Stimulated activated CD8-positive, alpha-beta memory T cell treated with anti-CD3 and anti-CD28 coated beads, Interleukin-2, amount 100 ng/mL, for 48 hours (primary cell): ENCODE data around the gene OTOL1.
"Not testable (repeated sequence)": the region's sequence is repeated elsewhere in the genome, so short reads cannot be mapped to it uniquely, and the experiment has no call there.

Experiments used
- DNase-seq, 2 donors: peaks; one replicate each; pipeline ENCODE4 v3.0.0-alpha.2; 2020; ENCODE audit warnings: low read depth in 2 of 2

Gene OTOL1

GRCh38 chr3:161496508-161496907, at the start of gene OTOL1:
Gene OTOL1, plus strand, starts transcription at chr3:161496808. Its CDS starts 0 bp downstream, at chr3:161496808.
- no peak for DNase-seq

GRCh38 chr3:161449785-161450184, 46.8 kb upstream of the OTOL1 start:
- no peak for DNase-seq

DNA sequence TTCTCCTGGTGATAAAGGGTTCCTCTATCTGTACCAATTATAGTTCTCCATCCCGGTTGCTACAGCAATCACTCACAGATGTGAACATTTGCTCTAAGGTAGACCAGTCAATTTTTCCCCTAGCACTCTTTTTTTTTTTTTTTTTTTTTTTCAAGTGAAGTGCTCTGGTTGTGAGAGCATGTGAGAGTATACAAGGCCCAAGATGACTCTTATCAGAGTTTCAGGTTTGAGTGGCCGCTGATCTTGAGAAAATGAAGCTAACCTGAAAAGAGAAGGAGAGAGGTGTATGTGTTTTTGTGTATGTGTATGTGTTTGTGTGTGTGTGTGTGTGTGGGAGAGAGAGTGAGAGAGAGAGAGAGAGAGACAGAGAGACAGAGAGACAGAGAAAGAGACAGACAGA, 44.4 kb upstream of the OTOL1 start:
- DNase-seq, result no peak

DNA sequence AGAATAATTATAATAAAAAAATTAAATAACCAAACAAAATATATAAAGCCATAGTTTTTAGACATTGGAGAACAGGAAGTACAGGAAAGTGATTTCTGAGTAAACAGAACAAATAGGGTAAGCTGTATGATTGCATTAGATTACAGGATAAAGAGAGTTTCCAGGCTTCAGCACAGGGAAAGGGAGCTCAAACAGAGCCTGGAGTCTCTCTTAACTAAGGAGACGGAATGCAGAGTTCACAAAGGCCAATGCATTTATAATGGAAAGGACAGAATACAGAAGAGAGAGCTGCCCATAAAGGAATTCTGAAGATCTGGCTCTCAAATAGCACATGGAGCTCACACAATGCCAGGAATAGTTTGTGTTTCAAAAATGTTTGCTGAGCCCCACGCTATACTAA, 42.0 kb upstream of the OTOL1 start:
- no peak for DNase-seq

GRCh38 chr3:161455962-161456361, 40.6 kb upstream of the OTOL1 start:
- no peak for DNase-seq

GRCh38 chr3:161462138-161462537, 34.5 kb upstream of the OTOL1 start:
- no peak for DNase-seq

GRCh38 chr3:161471211-161471610, 25.4 kb upstream of the OTOL1 start:
- DNase-seq, result no peak

GRCh38 chr3:161474139-161474538, 22.5 kb upstream of the OTOL1 start:
- no peak for DNase-seq

- DNase-seq, result no peak
Measured at GRCh38 chr3:161474741-161475140, 21.9 kb upstream of the OTOL1 start.

GRCh38 chr3:161475206-161475605, 21.4 kb upstream of the OTOL1 start:
- no peak for DNase-seq

DNA sequence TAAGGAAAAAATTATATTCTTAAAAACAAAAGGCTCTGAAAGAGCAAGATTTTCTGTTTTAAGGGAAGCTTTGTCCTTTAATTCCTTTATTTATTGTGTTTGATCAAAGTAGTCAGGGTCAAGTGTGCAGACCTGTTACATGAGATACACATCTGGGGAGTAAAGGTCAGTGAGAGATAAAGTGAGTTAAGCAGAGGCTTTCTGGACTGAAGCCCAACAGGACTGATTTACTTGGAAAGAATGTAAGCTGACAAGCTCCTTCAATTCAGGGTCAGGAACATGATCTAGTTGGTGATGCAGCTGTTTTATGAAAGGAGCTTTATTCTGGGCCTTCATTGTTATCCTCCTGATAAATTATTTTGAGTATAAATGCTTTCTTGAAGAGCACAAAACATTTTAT, 20.7 kb upstream of the OTOL1 start:
- no peak for DNase-seq

DNA sequence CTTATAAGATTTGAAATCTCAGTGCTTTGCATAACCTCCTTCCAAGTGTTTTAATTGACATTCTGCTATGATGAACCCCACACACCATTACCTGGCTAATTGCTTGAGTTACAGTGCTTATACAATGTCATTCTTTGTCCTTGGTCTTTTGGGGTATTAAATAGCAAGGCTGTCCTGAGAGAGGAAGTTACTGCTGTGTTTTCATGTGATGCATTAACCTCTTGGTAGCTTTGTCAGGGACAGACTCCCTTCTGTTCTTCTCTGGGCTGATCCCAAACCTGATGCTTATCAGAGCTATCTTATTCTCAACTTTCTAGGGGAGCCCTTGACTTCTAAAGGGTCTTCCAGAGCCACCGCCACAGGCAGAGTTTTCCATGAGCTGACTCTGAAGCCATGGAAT, 12.4 kb upstream of the OTOL1 start:
- DNase-seq, result no peak

- not testable (repeated sequence) for DNase-seq
Measured at GRCh38 chr3:161488284-161488683, 8.3 kb upstream of the OTOL1 start.

DNA sequence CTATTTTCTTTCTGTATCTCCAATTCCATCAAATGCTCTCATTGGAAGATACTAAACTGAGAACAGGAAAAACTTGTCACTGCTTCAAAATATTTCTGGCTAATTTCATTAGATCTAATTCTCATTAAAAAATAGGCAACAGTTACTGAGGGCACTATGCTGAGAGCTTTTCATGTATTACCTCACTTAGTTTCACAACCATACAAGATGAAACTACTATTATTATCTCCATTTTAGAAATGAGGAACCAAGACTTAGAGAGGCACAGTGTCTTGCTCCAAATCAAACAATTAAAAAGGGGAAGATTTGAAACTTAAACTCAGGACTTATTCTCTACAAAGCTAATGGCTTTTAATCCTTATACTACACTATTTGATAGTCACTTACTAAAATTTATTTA, 7.2 kb upstream of the OTOL1 start:
- DNase-seq, result no peak

DNA sequence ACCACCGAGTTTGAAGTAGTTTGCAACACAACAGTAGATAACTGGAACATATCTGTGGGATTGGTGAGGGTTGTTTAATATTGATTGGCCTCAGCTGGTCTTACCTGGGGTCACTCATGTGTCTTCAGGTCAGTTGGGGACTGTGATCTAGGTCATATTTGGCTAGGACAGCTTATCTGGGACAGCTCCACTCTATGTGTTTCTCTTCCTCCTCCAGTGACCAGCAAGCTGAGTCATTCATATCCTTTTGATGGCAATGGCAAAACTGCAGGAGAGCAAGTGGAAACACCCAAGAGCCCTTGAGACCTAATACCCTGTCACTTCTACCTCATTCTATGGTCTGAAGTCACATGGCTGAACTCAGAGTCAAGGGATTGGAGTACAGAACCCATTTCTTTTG, 5.8 kb upstream of the OTOL1 start:
- not testable (repeated sequence) for DNase-seq

GRCh38 chr3:161498259-161498921, 1.8 kb downstream of the OTOL1 start:
- DNase-seq, result no peak

DNA sequence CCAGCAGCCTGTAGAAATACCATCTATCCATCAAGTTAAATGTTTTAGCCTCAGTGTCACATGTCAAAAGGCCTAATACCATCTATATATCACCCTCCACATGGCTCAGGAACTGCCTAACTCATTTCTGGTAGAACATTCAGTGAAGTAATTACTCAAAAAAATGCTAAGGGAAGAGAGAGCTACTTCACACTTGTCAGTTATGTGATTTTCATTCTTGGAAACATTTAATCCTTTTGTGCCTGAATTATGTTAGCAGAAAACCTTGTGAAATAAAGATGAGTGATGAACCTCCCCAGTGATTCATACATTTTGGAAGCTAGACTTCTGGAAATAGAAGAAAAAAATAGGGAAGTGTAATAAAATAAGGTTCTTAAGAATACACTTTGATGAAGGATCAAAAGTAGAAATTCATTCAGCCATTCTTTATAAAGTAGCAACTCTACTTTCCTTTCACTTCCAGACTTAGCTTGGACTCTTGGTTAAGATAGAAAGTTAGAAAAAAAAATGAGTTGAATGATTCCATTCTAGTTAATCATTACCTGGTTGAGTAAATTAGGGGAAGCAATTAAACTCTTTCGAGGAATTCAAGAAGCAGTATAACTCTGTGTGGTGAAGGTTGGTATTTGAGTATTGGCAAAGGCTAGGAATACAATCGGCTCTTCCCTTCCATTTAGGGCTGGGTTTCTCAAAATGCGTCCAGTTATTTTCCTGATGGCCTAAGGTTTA, 3.6 kb downstream of the OTOL1 start:
- DNase-seq, result no peak

DNA sequence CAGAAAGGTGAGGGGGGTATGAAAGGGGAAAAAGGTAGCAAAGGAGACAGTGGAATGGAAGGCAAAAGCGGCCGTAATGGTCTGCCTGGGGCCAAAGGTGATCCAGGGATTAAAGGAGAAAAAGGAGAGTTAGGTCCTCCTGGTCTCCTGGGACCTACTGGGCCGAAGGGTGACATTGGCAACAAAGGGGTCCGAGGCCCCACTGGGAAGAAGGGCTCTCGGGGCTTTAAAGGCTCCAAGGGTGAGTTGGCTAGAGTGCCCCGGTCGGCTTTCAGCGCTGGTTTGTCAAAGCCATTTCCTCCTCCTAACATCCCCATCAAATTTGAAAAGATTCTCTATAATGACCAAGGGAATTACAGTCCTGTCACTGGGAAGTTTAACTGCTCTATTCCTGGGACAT, 6.7 kb downstream of the OTOL1 start:
- no peak for DNase-seq

GRCh38 chr3:161508852-161509477, 12.4 kb downstream of the OTOL1 start:
- no peak for DNase-seq

GRCh38 chr3:161510510-161511260, 14.1 kb downstream of the OTOL1 start:
- DNase-seq, result no peak

DNA sequence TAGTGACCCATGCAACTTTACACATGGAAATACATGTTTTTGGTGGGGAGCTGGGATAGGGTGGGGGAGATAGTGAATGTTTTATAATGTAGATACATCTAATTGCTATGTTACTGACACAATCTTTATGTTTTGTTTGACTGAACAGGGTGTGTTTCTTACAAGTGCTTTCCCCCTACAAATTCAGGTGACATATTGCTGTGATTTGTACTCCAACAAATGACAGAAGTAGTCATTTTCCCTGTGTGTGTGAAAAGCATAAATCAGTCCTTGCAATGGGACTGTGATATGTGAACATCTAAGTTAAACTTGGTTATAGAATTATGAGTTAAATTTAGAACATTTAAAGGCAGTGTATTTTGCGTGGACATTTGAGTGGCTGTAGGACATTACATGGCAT, 27.3 kb downstream of the OTOL1 start:
- no peak for DNase-seq

DNA sequence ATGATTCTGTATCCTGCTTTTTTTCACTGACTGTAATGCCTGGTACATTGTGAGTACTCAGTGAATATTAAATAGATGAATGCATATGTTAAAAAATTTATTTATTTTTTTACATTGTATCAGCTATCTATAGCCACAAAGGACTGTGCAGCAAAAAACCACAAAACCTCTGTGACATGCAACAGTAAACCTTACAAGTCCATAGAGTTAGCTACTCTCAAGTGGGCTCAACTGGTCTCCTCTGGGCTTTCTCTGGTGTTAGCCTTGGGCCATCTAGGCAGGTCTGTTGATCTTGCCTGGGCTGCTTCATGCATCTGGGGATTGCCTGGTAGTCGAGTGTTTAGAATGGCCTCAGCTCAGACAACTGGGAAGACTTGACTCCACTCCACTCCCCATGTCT, 35.3 kb downstream of the OTOL1 start:
- no peak for DNase-seq
